ENCODE measurements around the gene CD79A. TPM values are rescaled to one million over a fixed set of nuclear protein-coding genes. Genes with fewer than 3 reads are reported as not detected.

Gene CD79A
- total RNA-seq, 1 experiment from 2014 or later = 1.0 TPM

DNA sequence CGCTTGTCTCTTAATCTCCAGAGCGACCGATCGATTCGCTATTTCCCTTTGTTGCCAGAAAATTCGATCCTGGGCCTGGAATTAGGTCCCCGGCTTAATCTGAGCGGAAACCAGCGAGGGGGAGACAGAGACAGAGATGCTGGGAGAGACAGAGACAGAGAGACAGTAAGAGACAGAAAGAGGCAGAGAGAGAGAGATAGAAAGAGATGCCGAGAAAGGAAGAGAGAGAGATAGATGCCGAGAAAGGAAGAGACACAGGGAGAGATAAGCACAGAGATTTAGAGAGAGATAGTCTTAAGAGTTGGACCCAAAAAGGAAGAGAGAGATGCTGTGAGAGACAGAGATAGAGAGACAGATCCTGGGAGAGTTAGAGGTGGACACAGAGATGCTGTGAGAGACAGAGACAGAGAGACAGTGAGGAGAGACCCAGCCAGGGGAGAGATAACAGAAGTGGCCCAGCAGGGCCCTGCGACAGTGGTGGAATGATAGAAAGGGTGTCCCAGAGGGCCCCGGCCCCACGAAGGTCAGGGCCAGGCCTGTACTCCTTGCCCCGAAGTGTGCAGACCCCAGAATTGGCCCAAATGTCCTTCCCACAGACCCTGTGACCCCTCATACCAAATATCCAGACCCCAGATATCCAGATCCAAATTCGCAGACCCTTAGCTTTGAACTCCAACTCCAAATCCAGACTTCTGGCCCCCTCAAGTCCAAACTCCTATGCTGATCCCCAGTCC is 49.9 kb downstream of the CD79A start:
- DNase-seq (ENCODE audit: low spot score) = no peak
- in situ Hi-C loops (cut with HindIII; ENCODE audit: low sequenced_read_pairs) = no loop called here

DNA sequence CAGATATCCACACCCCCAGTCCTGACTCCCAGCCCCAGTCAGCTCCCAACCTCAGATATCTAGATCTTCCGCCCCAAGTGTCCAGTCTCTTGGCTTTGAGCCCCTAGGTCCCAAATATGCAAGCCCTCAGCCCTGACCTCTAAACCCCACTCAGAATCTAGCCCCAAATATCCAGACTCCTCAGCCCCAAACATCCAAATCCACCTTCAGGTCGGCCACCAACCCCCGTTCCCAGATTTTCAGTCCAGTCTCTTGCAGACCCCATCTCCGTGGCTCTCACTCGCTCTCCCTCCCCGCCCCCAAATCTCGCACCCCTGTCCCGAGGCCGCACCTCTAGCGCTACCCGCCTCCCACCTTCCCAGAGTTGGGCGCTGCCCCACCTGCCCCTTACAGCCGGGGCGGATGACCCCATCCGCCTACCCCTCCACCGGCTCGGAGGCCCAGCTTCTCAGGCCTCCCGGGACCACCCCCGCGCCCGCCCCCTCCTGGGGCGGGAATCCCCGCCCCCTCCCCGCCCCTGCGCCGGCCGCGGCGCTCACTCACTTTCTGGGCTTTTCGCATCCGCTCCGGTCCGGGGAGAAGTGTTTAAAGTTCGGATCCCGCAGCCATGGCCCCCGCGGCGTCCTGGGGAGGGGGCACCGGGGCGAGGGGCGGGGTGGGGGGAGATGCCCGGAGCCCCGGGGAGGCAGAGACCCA is 50.6 kb downstream of the CD79A start:
- in situ Hi-C loops (cut with HindIII; ENCODE audit: low sequenced_read_pairs) = no loop called here
- no peak for DNase-seq (ENCODE audit: low spot score)

GRCh38 chr19:41928221-41928683 is 51.2 kb downstream of the CD79A start, which contains the start of gene ERFL:
Gene ERFL (minus strand): TSS chr19:41928449. CDS start chr19:41912919, 15,530 bp downstream.
- in situ Hi-C loops (cut with HindIII; ENCODE audit: low sequenced_read_pairs) = no loop called here
- no peak for DNase-seq (ENCODE audit: low spot score)

GRCh38 chr19:41928754-41929535 is 51.9 kb downstream of the CD79A start:
- in situ Hi-C loops (cut with HindIII; ENCODE audit: low sequenced_read_pairs) = no loop called here
- DNase-seq (ENCODE audit: low spot score) = no peak

GRCh38 chr19:41929536-41930071 is 52.5 kb downstream of the CD79A start:
- no peak for DNase-seq (ENCODE audit: low spot score)
- in situ Hi-C loops (cut with HindIII; ENCODE audit: low sequenced_read_pairs) = no loop called here

DNA sequence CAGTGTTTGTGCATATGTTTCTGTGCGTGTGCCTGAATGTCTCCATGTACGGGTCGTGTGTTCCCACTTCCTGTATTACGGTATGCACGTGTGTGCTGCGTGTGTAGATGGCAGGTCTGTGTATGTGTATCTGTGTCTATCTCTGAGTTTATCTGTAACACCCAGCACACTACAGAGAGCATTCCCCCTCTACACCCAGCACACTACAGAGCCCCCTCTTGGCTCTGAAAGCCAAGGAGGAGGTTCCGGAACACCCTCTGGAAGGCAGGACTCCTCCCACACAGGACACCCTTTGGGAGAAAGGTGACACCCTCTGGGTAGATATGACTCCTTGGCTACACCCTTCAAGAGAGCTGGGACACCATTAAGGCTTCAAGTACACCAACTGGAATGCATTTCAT is 53.2 kb downstream of the CD79A start:
- no peak for DNase-seq (ENCODE audit: low spot score)
- in situ Hi-C loops (cut with HindIII; ENCODE audit: low sequenced_read_pairs) = no loop called here

Other genes starting within 250 kb of the CD79A start
- gene CEACAM7, start 189.0 kb upstream of the CD79A start, total RNA-seq (2014; rRNA removed; shearing (Covaris generic)) = not detected in 2 replicates
- gene CEACAM5, start 168.7 kb upstream of the CD79A start, total RNA-seq (2014; rRNA removed; shearing (Covaris generic)) = not detected in 2 replicates
- gene CEACAM6, start 121.7 kb upstream of the CD79A start, total RNA-seq (2014; rRNA removed; shearing (Covaris generic)) = not detected in 2 replicates
- not detected in 2 replicates for gene CEACAM3, start 80.7 kb upstream of the CD79A start, total RNA-seq (2014; rRNA removed; shearing (Covaris generic))
- gene LYPD4, start 32.6 kb upstream of the CD79A start, total RNA-seq (2014; rRNA removed; shearing (Covaris generic)) = not detected in 2 replicates
- not detected in 2 replicates for gene DMRTC2, start 32.2 kb upstream of the CD79A start, total RNA-seq (2014; rRNA removed; shearing (Covaris generic))
- gene RPS19, start 17.0 kb upstream of the CD79A start, total RNA-seq (2014; rRNA removed; shearing (Covaris generic)) = 3,257 and 3,896 TPM in 2 replicates
- gene ARHGEF1, start 5.9 kb downstream of the CD79A start, total RNA-seq (2014; rRNA removed; shearing (Covaris generic)) = 33.0 and 43.6 TPM in 2 replicates
- not detected in 2 replicates for gene ERFL, start 51.2 kb downstream of the CD79A start, total RNA-seq (2014; rRNA removed; shearing (Covaris generic))
- 198 and 315 TPM in 2 replicates for gene RABAC1, start 82.0 kb downstream of the CD79A start, total RNA-seq (2014; rRNA removed; shearing (Covaris generic))
- gene ATP1A3, start 117.0 kb downstream of the CD79A start, total RNA-seq (2014; rRNA removed; shearing (Covaris generic)) = 1.2 and 2.7 TPM in 2 replicates
- gene GRIK5, start 192.9 kb downstream of the CD79A start, total RNA-seq (2014; rRNA removed; shearing (Covaris generic)) = 0.49 and 1.1 TPM in 2 replicates
- gene ZNF574, start 198.9 kb downstream of the CD79A start, total RNA-seq (2014; rRNA removed; shearing (Covaris generic)) = 22.4 and 22.7 TPM in 2 replicates